HG03045 (cell line): Measurements from ENCODE around the gene CACNA2D3.
A peak's percentile ranks its signal among the peaks of the same experiment; 100 is the strongest.

ENCODE experiments used
- ATAC-seq: cut with Tn5 transposase; IDR thresholded peaks from one replicate; pipeline ENCODE4 v1.9.1; 2021; ENCODE audit warnings: mild to moderate bottlenecking, moderate library complexity; ENCODE audit not compliant: unreplicated experiment

CACNA2D3 gene

DNA sequence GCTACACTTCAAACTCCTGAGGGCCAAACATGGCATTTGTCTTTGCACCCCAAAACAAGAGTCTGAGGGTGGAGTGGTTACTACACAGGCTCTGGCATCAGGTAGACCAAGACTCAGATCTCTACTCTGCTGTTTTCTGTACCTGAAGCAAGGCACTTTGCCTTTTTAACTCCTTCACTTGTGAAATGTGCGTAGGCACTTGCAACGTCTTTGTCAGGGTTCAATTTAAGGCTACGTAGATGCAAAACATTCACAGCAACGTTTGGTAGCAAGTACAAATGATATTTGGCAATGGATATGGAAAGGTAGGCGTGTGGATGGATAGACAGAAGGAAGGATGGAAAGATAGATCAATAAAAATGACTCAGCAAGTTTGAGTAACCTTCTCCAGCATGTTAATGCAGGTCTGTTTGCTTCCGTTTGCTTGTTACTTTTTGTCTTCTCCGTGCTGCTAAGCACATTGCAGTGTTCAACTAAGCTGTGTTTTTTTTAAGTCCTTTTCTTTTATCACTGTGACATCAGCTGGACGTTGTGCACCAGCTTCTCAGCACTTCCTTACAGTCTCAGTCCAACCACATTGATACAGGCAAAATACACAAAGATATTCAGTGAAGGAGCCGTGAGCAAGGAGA is 704.8 kb downstream of the CACNA2D3 start:
- ATAC-seq: no peak

- no peak for ATAC-seq
Measured at GRCh38 chr3:54827776-54828175, 705.4 kb downstream of the CACNA2D3 start.

GRCh38 chr3:54830658-54831057 is 708.3 kb downstream of the CACNA2D3 start:
- no peak for ATAC-seq

GRCh38 chr3:54831112-54831511 is 708.8 kb downstream of the CACNA2D3 start:
- no peak for ATAC-seq

DNA sequence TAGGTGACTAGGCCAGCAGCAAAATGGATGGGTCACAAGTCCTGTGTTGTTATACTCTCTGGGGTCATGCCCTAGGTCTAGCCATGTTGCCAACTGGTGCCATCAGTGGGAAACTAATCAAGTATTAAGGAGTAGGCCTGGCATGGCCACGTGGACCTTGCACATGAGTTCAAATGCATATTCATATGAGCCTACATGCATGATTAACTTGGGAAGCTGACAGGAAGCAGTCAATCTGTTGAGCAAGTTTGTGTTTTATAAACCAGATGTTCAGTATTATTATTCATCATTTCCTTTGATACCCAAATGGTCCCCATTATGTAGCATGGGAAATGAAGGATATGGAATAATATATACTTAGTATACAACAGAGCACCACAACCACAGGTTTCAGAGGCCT is 710.5 kb downstream of the CACNA2D3 start:
- no peak for ATAC-seq

DNA sequence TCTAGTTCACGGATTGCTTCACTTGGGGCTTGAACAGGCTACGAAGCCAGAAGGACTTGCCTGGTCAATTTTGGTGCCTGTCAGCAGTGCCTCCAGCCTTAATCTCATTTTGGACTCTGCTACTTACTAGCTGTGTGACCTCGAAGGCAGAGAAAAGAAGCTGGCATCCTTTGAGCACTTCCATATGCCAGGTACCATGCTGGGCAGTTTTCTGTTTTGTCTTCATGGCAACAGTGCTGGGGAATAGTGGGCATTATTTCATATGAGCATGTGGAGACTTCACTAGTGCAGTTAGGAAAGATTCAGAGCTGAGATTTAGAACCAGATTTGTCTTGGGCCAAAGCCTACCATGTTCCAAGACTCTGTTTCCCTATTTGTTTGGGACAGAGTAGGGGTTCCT is 713.3 kb downstream of the CACNA2D3 start:
- no peak for ATAC-seq

DNA sequence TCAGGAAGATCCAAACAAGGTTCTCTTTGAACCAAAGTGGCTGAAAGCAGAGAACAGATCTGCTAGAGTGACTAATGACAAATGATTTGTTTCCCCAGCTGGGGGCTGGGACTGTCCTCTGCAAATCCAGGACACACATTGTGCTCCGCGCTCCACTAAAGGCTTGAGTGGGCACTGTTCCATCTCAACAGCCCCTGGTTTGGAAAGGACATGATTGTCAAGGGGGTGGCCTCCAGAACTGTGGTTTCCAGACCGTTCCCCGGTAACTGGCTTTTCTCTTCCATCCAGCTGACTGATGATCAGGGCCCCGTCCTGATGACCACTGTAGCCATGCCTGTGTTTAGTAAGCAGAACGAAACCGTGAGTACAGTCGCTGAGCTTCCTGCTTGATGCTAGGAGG is 714.5 kb downstream of the CACNA2D3 start:
- no peak for ATAC-seq

DNA sequence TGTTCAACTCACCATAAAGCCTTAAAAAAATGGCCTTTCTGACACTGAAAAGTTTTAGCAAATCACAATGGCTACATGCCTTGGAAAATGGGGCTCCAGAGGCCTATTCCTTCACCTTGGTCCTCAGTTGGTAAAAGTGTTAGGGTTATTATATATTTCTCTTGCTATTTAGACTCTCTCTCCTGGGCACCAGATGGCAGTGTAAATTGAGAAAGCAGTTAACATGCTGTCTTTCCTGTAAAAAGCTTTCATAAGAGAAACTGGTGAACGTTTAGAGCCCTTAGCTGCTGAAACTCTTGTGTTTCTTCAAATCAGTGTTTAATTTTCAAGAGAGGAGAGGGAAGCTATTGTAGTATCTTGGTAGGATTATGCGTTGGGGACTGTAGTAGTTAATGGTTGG is 715.6 kb downstream of the CACNA2D3 start:
- no peak for ATAC-seq

DNA sequence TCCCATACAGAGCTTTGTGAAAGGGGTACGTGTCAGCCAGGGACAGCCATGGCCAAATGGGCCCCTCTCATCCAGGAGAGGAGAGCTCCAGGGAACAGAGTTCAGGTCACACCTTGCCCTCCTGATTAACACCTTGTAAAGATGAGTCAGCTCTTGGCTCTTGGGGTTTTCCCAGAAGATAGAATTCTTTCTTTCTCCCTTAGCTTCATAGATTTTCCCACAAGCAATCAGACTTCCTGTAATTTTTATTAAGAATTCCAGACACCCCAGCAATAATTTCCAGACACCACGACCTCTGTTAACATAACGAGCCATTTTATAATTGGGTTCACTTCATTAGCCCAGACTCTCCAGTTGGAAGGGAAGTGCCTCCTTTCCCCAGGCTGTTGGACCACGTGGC is 719.1 kb downstream of the CACNA2D3 start:
- no peak for ATAC-seq

DNA sequence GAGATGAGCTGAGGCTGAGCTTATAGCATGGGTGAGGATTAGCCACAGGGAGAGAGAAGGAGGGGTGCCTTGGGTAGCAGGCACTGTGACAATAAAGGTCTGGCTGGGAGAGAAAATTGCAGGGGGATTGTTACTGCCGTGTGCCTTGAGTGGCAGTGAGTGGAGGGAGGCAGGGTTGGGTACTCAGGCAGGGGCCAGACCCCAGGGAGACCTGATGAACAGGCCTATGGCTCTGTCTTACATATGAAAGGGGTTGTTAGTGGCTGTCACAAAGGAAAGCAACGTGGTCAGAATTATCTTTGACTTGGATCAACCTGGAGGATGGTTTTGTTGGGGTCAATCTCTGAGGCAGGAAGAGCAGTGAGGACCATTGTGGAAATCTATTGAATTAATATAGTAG is 721.0 kb downstream of the CACNA2D3 start:
- ATAC-seq: no peak

- no peak for ATAC-seq
Measured at GRCh38 chr3:54844211-54844610, 721.9 kb downstream of the CACNA2D3 start.

DNA sequence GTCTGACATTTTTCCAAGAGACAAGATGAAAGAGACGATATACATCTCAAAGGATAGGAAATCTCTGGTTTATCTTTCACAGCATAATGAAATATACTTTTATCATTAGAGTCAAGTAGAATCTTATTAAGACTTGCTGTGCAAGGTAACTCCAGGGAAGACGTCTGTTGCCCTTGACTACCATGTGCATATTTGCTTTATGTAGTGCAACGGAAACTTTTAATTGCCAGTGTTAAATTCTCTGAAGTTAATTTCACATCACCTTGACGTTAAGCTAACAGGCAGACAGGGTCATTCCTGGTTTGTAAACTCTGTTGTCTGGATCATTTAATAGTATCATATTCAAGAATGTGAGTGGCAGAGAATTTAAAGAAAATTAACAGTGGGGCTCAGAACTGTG is 722.7 kb downstream of the CACNA2D3 start:
- no peak for ATAC-seq

DNA sequence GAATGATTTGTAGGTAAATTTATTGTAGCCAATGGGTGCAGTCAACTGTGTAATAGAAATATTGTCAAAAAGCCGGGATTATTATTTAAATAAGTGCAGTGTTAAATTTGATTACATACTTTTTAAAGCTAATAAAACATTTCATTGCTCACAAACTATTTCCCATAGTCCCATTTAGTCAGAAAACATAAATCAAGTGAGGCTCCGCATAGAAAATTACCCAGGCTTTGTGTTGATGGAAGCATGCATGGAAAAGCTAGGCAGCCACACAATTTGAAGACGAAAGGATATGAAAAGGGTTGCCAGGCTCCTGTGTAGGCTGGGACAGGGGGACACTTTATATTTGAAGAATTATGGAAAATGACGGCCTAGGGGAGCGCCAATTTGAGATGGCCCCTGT is 723.2 kb downstream of the CACNA2D3 start:
- no peak for ATAC-seq

DNA sequence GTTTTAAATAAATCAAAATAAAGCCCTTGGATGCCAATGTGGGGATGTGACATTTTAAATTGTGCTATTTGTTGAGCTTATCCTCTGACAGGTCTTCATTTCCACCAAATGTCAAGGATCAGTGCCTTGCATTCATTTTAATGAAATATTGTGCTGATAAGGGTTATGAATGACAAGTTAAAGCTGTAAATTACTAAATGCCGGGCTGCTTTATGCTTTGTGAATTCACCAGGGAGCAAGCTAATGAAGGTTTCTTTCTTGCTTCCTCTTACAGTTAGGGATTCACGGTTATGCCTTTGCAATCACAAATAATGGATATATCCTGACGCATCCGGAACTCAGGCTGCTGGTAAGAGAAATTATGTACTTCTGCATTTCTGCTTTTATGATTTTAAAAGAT is 723.8 kb downstream of the CACNA2D3 start:
- ATAC-seq: no peak

GRCh38 chr3:54847361-54847760 is 725.0 kb downstream of the CACNA2D3 start:
- no peak for ATAC-seq

- no peak for ATAC-seq
Measured at GRCh38 chr3:54849360-54849759, 727.0 kb downstream of the CACNA2D3 start.

DNA sequence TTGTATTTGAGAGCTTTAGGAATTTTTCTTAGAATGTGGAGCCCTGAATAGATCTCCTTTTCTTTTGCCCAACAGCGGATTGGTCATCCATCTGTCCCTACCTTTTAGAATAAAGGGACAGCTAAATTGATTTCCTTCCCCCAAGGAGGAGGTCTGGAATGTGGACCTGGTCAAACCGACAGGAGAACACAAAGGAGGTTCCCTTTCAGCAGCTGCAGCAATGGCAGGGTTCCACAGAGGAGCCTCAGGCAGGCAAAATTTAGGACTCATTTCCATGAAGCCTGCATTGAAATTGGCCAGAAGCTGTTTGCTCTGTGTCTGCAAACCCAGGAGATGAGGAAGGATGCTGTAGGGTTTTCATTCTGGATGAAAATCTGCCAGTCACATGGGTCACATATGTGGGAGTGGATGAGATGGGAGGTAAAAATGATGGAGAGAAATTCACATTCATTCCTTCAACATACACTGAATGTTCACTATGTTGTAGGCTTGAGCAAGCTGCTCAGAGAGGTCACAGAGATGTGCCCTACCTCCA is 728.2 kb downstream of the CACNA2D3 start:
- ATAC-seq: no peak

DNA sequence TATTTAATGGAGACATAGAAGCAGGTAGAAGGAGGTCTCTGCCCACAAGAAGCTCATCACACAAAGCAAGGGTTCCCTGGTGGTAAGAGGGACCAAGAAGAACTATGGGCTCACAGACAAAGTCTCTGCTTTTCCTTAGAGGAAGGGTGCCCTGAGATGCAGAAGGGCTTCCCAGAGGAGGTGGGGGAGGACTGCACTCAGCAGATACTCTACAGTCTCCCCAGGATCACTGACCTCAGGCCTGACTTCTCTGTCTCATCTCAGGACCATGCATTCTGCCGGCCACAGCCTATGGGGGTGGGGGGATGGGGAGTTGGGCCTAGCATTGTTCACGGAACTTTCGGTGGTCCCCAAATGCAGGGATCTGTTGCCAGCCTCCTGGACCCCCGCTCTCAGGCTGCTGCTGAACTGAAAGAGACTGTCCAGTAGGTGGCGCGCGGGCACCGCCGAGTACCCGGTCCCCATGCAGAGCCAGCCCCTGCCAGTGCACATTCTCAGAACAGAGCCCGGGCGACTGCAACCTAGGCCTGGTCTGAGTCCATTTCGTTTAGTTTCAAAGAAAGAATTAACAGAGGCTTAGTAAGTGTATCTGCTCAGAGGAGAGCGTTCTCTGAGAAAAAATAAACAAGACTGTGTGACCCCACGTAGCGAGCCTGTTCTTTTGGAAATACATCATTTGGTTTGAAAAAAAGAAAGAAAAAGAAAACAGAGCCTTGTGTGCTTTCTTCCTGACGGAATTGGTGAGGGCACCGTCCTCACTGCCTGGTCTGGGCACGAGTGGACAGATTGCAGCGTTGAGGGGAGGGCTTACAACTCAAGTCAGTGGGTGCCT is 731.4 kb downstream of the CACNA2D3 start:
- peak; percentile 77 for ATAC-seq

DNA sequence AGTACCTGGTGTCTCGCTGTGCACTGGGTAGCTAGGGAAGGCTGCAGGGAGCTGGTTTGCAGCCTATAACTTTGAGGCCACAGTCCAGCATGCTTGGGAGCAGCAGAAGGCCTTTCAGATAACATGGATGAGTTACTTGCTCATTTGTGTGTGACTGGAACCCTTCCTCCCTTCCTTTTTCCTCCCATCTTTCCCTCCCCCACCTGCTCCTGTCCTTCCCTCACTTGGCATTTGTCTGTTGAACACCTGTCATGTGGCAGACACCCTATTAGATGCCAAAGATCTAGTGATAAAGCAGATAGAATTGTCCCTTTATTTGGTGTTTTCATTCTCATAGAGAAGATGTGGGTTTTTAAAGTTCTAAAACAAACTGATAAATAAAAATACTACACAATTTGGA is 733.9 kb downstream of the CACNA2D3 start:
- ATAC-seq: no peak

- ATAC-seq: no peak
Measured at GRCh38 chr3:54857343-54857742, 735.0 kb downstream of the CACNA2D3 start.

- ATAC-seq: no peak
Measured at GRCh38 chr3:54858093-54858785, 735.9 kb downstream of the CACNA2D3 start.

DNA sequence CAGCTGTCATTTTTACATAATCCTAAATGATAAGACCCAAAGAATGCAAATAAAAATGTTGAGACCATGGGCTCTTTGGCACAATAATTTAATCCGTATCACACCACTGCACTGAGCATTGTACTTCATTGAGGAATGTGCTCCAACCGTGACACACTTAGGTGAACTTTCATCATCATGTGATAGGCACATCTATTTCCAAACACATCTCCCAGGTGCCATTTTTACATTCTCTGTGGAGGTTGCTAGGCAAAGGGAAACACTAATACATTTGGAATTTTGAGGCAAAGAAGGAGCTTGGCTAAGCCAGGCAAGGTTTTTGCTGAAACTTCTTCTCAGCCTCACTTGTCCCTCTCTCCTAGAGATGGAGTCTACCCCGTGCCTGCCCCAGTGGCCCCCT is 736.8 kb downstream of the CACNA2D3 start:
- ATAC-seq: no peak
